GM23338 (cell line): ENCODE results near the gene CASQ1. TPM values are rescaled to one million over a fixed set of nuclear protein-coding genes. Genes with fewer than 3 reads are reported as not detected.
A peak's percentile ranks its signal among the peaks of the same experiment; 100 is the strongest.

Source experiments
- ATAC-seq: fragments of 200-7000 bp; cut with Tn5 transposase; 3 replicates; pipeline ENCODE4 v1.9.1; 2020
- DNase-seq: peaks from one replicate; pipeline ENCODE4 v3.0.0-alpha.2; 2015; ENCODE audit warnings: low spot score
- H2AFZ ChIP-seq: fragments of 200-600 bp; sonication (generic); 2 replicates; pipeline ENCODE4 v1.8.0; 2016; ENCODE audit warnings: antibody characterized with exemption, mild to moderate bottlenecking, moderate library complexity
- H3F3A ChIP-seq: fragments of 200-600 bp; sonication (generic); replicated peaks from 2 replicates; pipeline ENCODE4 v1.8.0; 2017; ENCODE audit warnings: antibody characterized with exemption, mixed run types, low read depth
- H3K27ac ChIP-seq: fragments of 200-600 bp; sonication (generic); 2 replicates; pipeline ENCODE4 v1.6.1; 2016; ENCODE audit warnings: low read depth
- H3K27me3 ChIP-seq: fragments of 200-600 bp; sonication (generic); 2 replicates; pipeline ENCODE4 v1.8.0; 2016; ENCODE audit warnings: mild to moderate bottlenecking, mixed run types, moderate library complexity; ENCODE audit not compliant: insufficient read depth
- H3K36me3 ChIP-seq: fragments of 200-600 bp; sonication (generic); 2 replicates; pipeline ENCODE4 v1.8.0; 2016; ENCODE audit warnings: mild to moderate bottlenecking; ENCODE audit not compliant: insufficient read depth
- H3K4me1 ChIP-seq: fragments of 200-600 bp; sonication (generic); 2 replicates; pipeline ENCODE4 v1.8.0; 2016; ENCODE audit warnings: mild to moderate bottlenecking, moderate library complexity; ENCODE audit not compliant: insufficient read depth
- H3K4me2 ChIP-seq: fragments of 200-600 bp; sonication (generic); 2 replicates; pipeline ENCODE4 v1.7.1; 2017; ENCODE audit warnings: mixed run types
- H3K4me3 ChIP-seq: fragments of 200-600 bp; sonication (generic); 2 replicates; pipeline ENCODE4 v1.6.1; 2016; ENCODE audit warnings: mixed run types
- H3K79me2 ChIP-seq: fragments of 200-600 bp; sonication (generic); replicated peaks from 2 replicates; pipeline ENCODE4 v1.8.0; 2017; ENCODE audit warnings: mild to moderate bottlenecking; ENCODE audit not compliant: insufficient read depth
- H3K9me2 ChIP-seq: fragments of 200-600 bp; sonication (generic); 2 replicates; pipeline ENCODE4 v1.8.0; 2017; ENCODE audit not compliant: insufficient read depth
- H4K20me1 ChIP-seq: fragments of 200-600 bp; sonication (generic); replicated peaks from 2 replicates; pipeline ENCODE4 v1.8.0; 2017; ENCODE audit warnings: mild to moderate bottlenecking; ENCODE audit not compliant: insufficient read depth
- H3K27ac Mint-ChIP-seq: 2 replicates; pipeline ENCODE4 v1.8.0; 2020; ENCODE audit warnings: inconsistent platforms, mild to moderate bottlenecking, moderate library complexity, mixed read lengths
- H3K27me3 Mint-ChIP-seq: 3 replicates; pipeline ENCODE4 v1.8.0; 2022; ENCODE audit warnings: low read depth, mild to moderate bottlenecking, moderate library complexity, mixed read lengths, inconsistent platforms; ENCODE audit not compliant: insufficient read depth, poor library complexity
- H3K36me3 Mint-ChIP-seq: 3 replicates; pipeline ENCODE4 v1.8.0; 2021; ENCODE audit warnings: low read depth, mild to moderate bottlenecking, inconsistent platforms, moderate library complexity, mixed read lengths
- H3K4me1 Mint-ChIP-seq: 3 replicates; pipeline ENCODE4 v1.8.0; 2020; ENCODE audit warnings: mild to moderate bottlenecking, inconsistent platforms, mixed read lengths
- H3K4me3 Mint-ChIP-seq: 3 replicates; pipeline ENCODE4 v1.8.0; 2021; ENCODE audit warnings: moderate library complexity, mild to moderate bottlenecking, inconsistent platforms, mixed read lengths
- H3K9me3 Mint-ChIP-seq: 3 replicates; pipeline ENCODE4 v1.8.0; 2020; ENCODE audit warnings: moderate library complexity, mild to moderate bottlenecking, inconsistent platforms, mixed read lengths
- CREB1 ChIP-seq: fragments of 250-450 bp; sonication (Bioruptor Pico); IDR thresholded peaks from 2 replicates; pipeline ENCODE4 v1.5.0; 2020; ENCODE audit warnings: low read depth, mild to moderate bottlenecking, moderate library complexity
- CTCF ChIP-seq, 2 experiments: fragments of 200-600 bp in 1 of 2; sonication (generic) in 1 of 2; conservative IDR thresholded peaks; 2 replicates each; pipeline versions ENCODE4 v1.5.1 to v1.6.1; 2016 to 2017; ENCODE audit warnings: antibody characterized with exemption in 2 of 2, low read depth in 2 of 2, mild to moderate bottlenecking in 2 of 2, moderate library complexity in 1 of 2
- ETS1 ChIP-seq: IDR thresholded peaks from 2 replicates; pipeline ENCODE4 v1.6.1; 2016; ENCODE audit warnings: antibody characterized with exemption
- EZH2 ChIP-seq: fragments of 200-600 bp; sonication (generic); IDR thresholded peaks from one replicate; pipeline ENCODE4 v1.8.0; 2017; ENCODE audit warnings: antibody characterized with exemption, mild to moderate bottlenecking, low read depth; ENCODE audit not compliant: unreplicated experiment
- EZH2phosphoT487 ChIP-seq: fragments of 200-600 bp; sonication (generic); IDR thresholded peaks from one replicate; pipeline ENCODE4 v1.8.1; 2018; ENCODE audit warnings: antibody characterized with exemption; ENCODE audit not compliant: unreplicated experiment
- JUNB ChIP-seq: IDR thresholded peaks from one replicate; pipeline ENCODE4 v1.6.1; 2016; ENCODE audit warnings: antibody characterized with exemption; ENCODE audit not compliant: unreplicated experiment
- NANOG ChIP-seq: IDR thresholded peaks from 2 replicates; pipeline ENCODE4 v1.6.1; 2016; ENCODE audit warnings: antibody characterized with exemption, borderline replicate concordance
- POLR2AphosphoS5 ChIP-seq: IDR thresholded peaks from 2 replicates; pipeline ENCODE4 v1.6.1; 2016; ENCODE audit warnings: antibody characterized with exemption, low read depth
- STAT1 ChIP-seq: IDR thresholded peaks from one replicate; pipeline ENCODE4 v1.6.1; 2016; ENCODE audit warnings: antibody characterized with exemption; ENCODE audit not compliant: unreplicated experiment
- ZNF114 ChIP-seq: fragments of 250-450 bp; sonication (Bioruptor Pico); IDR thresholded peaks from 2 replicates; pipeline ENCODE4 v1.5.0; 2020; ENCODE audit warnings: mild to moderate bottlenecking, moderate library complexity
- polyA plus RNA-seq: library from polyadenylated mRNA; unstranded; fragments of >200 nt; fragmentation: Nextera tagmentation; extraction: Ambion mirVana; gene quantifications from 2 replicates; pipeline ENCODE4 v1.2.1, GENCODE V29; 2016
- total RNA-seq: library from RNA; depleted of rRNA; stranded (reverse); fragments of >200 nt; shearing (Covaris generic); gene quantifications from 2 replicates; pipeline ENCODE4 v1.2.3, GENCODE V29; 2014

CASQ1 gene
- total and polyA plus RNA-seq, 2 experiments from 2014 or later: 1.1 to 2.8 TPM

GRCh38 chr1:160162931-160163330 is 27.4 kb upstream of the CASQ1 start (continued):
- TF ChIP-seq ETS1 (no peak), CTCF (conservative IDR thresholded peaks at IDR 0.05; ENCODE audit: low read depth in 2 of 2) (no peak), CREB1 (CRISPR knock-in tag) (no peak), JUNB (no peak), NANOG (no peak), EZH2phosphoT487 (no peak), ZNF114 (CRISPR knock-in tag) (no peak), POLR2AphosphoS5 (no peak), STAT1 (no peak), EZH2 (no peak)

GRCh38 chr1:160163615-160164014 is 26.8 kb upstream of the CASQ1 start:
- TF ChIP-seq STAT1 (no peak), CTCF (conservative IDR thresholded peaks at IDR 0.05; ENCODE audit: low read depth in 2 of 2) (peak in 1 of 2 experiments; percentile 19; a peak in 1 of 4 replicates)
- no peak overlapping the region for H3K4me3 ChIP-seq
- H3K36me3 Mint-ChIP-seq: no peaks in the 10 kb centered on the region
- peaks cover 6% of the 10 kb centered on the region for H3F3A ChIP-seq
- no peaks in the 10 kb centered on the region for H3K27me3 ChIP-seq
- no peak overlapping the region for H3K27ac ChIP-seq
- ATAC-seq (no peak), DNase-seq (no peak)
- H3K4me3 Mint-ChIP-seq: no peak overlapping the region
- H3K4me1 ChIP-seq: peaks cover 20% of the 10 kb centered on the region
- H4K20me1 ChIP-seq: no peaks in the 10 kb centered on the region
- no peak overlapping the region for H3K4me2 ChIP-seq
- no peaks in the 10 kb centered on the region for H3K9me3 Mint-ChIP-seq
- H3K27me3 Mint-ChIP-seq: peaks cover 9% of the 10 kb centered on the region
- H3K27ac Mint-ChIP-seq: no peak overlapping the region
- no peaks in the 10 kb centered on the region for H3K79me2 ChIP-seq
- H2AFZ ChIP-seq: no peak overlapping the region
- H3K4me1 Mint-ChIP-seq: peaks cover 29% of the 10 kb centered on the region
- H3K9me2 ChIP-seq: no peaks in the 10 kb centered on the region
- no peaks in the 10 kb centered on the region for H3K36me3 ChIP-seq
